Neuron (in vitro differentiated cells): ENCODE measurements around the gene ARMC3.

ENCODE experiments used
- H2AFZ ChIP-seq: one replicate; pipeline ENCODE4 v1.6.1; 2013; ENCODE audit warnings: low read depth, mild to moderate bottlenecking, inconsistent platforms, low read length, moderate library complexity
- H3K27me3 ChIP-seq: one replicate; pipeline ENCODE4 v1.6.1; 2013; ENCODE audit warnings: low read length; ENCODE audit not compliant: insufficient read depth
- H3K36me3 ChIP-seq: one replicate; pipeline ENCODE4 v1.6.1; 2013; ENCODE audit warnings: low read length; ENCODE audit not compliant: insufficient read depth
- H3K4me1 ChIP-seq: one replicate; pipeline ENCODE4 v1.6.1; 2013; ENCODE audit warnings: low read length; ENCODE audit not compliant: insufficient read depth
- H3K4me3 ChIP-seq: 2 replicates; pipeline ENCODE4 v1.5.1; 2013; ENCODE audit warnings: mild to moderate bottlenecking, low read length, moderate library complexity
- H3K9me3 ChIP-seq: one replicate; pipeline ENCODE4 v1.6.1; 2013; ENCODE audit warnings: low read length

Gene ARMC3

GRCh38 chr10:22942437-22942836, 14.6 kb downstream of the ARMC3 start:
- H3K9me3 ChIP-seq, result no peaks in the 10 kb centered on the region

DNA sequence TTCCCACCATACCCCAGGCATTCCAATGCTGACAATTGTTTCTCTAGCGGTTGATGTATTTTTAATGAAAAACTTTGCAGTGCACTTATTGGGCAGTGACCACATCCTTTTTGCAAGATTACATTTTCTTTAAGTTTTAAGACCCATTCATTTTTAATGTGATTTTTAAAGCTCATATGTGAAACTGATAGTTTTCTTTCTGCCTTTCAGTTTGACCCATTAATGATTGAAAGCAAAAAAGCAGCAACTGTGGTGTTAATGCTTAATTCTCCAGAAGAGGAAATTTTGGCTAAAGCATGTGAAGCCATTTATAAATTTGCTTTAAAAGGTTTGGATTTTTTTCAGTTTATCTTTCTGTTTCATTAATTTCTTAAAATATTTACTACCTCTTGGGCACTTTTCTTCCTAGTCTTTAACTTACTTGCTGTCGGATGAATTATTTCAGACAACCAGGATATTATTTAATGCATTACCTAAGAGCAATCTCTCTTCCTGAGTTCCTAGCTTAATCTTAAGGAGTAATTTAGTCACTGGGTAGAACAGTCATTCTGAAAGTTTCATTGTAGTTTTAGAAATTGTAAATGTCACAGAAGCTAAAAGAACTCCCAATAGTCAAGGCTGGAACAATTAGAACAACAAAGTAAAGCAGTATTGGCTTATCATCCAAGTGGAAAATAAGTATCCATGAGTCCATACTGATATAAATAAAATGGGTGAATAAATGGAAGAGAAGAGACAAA, 18.3 kb downstream of the ARMC3 start:
- H3K4me3 ChIP-seq, result no peak overlapping the region
- no peaks in the 10 kb centered on the region for H3K27me3 ChIP-seq
- no peaks in the 10 kb centered on the region for H3K9me3 ChIP-seq
- no peaks in the 10 kb centered on the region for H3K4me1 ChIP-seq
- no peak overlapping the region for H2AFZ ChIP-seq
- no peaks in the 10 kb centered on the region for H3K36me3 ChIP-seq

More at GRCh38 chr10:22942437-22942836, 14.6 kb downstream of the ARMC3 start:
- Histone ChIP-seq H3K36me3 (no peaks in the 10 kb centered on the region), H2AFZ (no peak overlapping the region), H3K4me3 (no peak overlapping the region), H3K4me1 (no peaks in the 10 kb centered on the region), H3K27me3 (no peaks in the 10 kb centered on the region)

DNA sequence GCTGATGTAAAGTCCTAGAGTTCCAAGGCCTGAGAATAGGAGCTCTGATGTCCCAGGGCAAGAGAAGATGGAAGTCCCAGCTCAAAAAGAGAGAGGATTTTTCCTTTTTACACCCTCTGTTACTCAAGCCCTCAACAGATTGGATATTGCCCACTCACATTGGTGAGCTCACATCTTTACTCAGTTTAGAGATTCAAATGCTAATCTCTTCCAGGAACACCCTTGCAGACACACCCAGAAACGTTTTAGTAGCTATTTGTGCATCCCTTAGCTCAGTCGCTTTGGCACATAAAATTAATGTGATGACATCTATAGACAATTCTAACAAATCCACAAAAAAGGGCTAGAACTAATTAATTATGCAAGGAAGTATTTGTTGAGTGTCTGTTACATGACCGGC, 27.1 kb downstream of the ARMC3 start:
- Histone ChIP-seq H3K36me3 (no peaks in the 10 kb centered on the region), H3K27me3 (no peaks in the 10 kb centered on the region), H3K9me3 (peaks cover 2% of the 10 kb centered on the region), H3K4me3 (no peak overlapping the region), H3K4me1 (no peaks in the 10 kb centered on the region), H2AFZ (no peak overlapping the region)

GRCh38 chr10:22958338-22958737, 30.5 kb downstream of the ARMC3 start:
- H2AFZ ChIP-seq, result no peak overlapping the region
- H3K9me3 ChIP-seq, result peaks cover 3% of the 10 kb centered on the region
- H3K4me3 ChIP-seq, result no peak overlapping the region
- no peaks in the 10 kb centered on the region for H3K4me1 ChIP-seq
- no peaks in the 10 kb centered on the region for H3K27me3 ChIP-seq
- H3K36me3 ChIP-seq, result no peaks in the 10 kb centered on the region

- no peaks in the 10 kb centered on the region for H3K27me3 ChIP-seq
- H3K9me3 ChIP-seq, result peaks cover 3% of the 10 kb centered on the region
- no peaks in the 10 kb centered on the region for H3K4me1 ChIP-seq
- H3K4me3 ChIP-seq, result no peak overlapping the region
- no peaks in the 10 kb centered on the region for H3K36me3 ChIP-seq
- no peak overlapping the region for H2AFZ ChIP-seq
Observed at GRCh38 chr10:22959292-22959691, 31.4 kb downstream of the ARMC3 start.

DNA sequence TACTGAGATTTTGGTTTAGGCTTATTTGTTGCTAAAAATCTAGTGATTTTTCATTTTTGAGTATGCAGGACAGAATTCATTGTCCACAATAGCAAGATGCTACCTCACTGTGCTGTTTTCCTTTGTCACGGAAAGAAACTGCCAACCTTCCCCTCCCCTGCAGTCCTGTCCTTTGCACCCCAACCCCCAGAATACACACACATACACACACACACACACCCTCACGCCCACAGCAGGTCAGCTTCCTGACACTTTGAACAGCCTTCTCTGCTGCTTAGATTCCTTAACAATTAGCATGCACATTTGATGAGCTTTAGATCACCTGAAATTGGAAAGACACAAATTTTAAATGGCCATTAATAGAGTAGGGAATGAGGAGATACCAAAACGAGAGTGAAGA, 32.1 kb downstream of the ARMC3 start:
- no peaks in the 10 kb centered on the region for H3K36me3 ChIP-seq
- H3K4me1 ChIP-seq, result no peaks in the 10 kb centered on the region
- no peak overlapping the region for H3K4me3 ChIP-seq
- H3K27me3 ChIP-seq, result no peaks in the 10 kb centered on the region
- no peak overlapping the region for H2AFZ ChIP-seq
- H3K9me3 ChIP-seq, result peaks cover 3% of the 10 kb centered on the region

DNA sequence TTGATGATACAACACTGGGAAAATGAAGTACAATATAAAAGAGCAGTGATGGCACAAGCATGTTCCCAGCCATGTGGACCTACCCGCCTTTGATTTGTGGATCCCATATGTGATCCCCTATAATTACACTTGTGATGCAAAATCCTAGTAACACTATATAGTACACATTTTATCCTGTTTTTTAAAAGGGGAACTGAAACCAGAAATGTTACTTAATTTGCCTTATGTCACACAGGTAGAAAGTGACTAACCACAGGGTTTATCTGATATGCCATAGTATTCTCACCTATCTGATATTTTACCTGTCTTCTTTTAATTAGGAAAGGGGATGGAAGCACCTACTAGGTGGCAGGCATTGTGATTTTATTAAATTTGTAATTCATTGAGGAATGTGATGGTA, 35.0 kb downstream of the ARMC3 start:
- H3K4me3 ChIP-seq, result no peak overlapping the region
- H3K27me3 ChIP-seq, result no peaks in the 10 kb centered on the region
- peaks cover 3% of the 10 kb centered on the region for H3K9me3 ChIP-seq
- no peak overlapping the region for H2AFZ ChIP-seq
- no peaks in the 10 kb centered on the region for H3K36me3 ChIP-seq
- H3K4me1 ChIP-seq, result no peaks in the 10 kb centered on the region

- Histone ChIP-seq H3K4me3 (no peak overlapping the region), H3K27me3 (peaks cover 2% of the 10 kb centered on the region), H3K36me3 (no peaks in the 10 kb centered on the region), H2AFZ (no peak overlapping the region), H3K9me3 (no peaks in the 10 kb centered on the region), H3K4me1 (no peaks in the 10 kb centered on the region)
Observed at GRCh38 chr10:22969704-22970103, 41.9 kb downstream of the ARMC3 start.

- no peaks in the 10 kb centered on the region for H3K9me3 ChIP-seq
- no peak overlapping the region for H3K4me3 ChIP-seq
- H3K27me3 ChIP-seq, result no peaks in the 10 kb centered on the region
- no peak overlapping the region for H2AFZ ChIP-seq
- no peaks in the 10 kb centered on the region for H3K36me3 ChIP-seq
- H3K4me1 ChIP-seq, result no peaks in the 10 kb centered on the region
Observed at GRCh38 chr10:22976534-22976933, 48.7 kb downstream of the ARMC3 start.

GRCh38 chr10:22977751-22978150, 49.9 kb downstream of the ARMC3 start:
- Histone ChIP-seq H2AFZ (no peak overlapping the region), H3K27me3 (no peaks in the 10 kb centered on the region), H3K9me3 (no peaks in the 10 kb centered on the region), H3K36me3 (no peaks in the 10 kb centered on the region), H3K4me3 (no peak overlapping the region), H3K4me1 (no peaks in the 10 kb centered on the region)

DNA sequence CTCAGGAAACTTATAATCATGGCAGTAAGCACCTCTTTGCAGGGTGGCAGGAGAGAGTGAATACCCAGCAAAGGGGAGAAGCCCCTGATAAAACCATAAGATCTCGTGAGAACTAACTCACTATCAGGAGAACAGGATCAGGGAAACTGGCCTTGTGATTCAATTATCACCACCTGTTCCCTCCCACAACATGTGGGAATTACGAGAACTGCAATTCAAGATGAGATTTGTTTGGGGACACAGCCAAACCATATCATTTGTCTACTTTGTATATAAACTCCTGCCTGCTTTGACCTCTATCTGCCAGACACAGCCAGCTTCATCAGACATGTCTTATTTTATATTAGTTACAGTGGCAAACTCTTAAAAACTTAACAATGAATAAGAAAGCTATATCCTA, 50.4 kb downstream of the ARMC3 start:
- no peaks in the 10 kb centered on the region for H3K9me3 ChIP-seq
- no peaks in the 10 kb centered on the region for H3K36me3 ChIP-seq
- no peak overlapping the region for H3K4me3 ChIP-seq
- no peak overlapping the region for H2AFZ ChIP-seq
- no peaks in the 10 kb centered on the region for H3K27me3 ChIP-seq
- H3K4me1 ChIP-seq, result no peaks in the 10 kb centered on the region

DNA sequence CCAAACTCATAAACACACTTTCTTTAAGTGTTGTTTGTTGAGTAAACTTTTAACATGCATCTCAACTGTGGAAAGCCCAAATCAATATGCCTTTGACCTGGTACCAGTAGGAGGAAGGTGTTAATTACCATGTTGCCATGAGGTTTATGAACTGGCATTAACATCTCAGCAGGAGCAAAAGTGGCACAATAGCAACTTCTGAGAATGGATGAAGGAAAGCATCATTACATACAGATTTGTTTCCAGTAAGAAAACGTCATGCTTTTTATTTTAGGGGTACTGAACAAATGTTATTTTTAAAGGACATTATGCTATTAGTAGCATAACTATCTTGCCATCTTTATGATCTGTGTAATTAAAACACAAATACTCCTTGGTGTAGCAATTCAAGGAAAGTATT, 51.1 kb downstream of the ARMC3 start:
- no peaks in the 10 kb centered on the region for H3K27me3 ChIP-seq
- H3K9me3 ChIP-seq, result no peaks in the 10 kb centered on the region
- no peaks in the 10 kb centered on the region for H3K4me1 ChIP-seq
- no peak overlapping the region for H2AFZ ChIP-seq
- H3K4me3 ChIP-seq, result no peak overlapping the region
- no peaks in the 10 kb centered on the region for H3K36me3 ChIP-seq

DNA sequence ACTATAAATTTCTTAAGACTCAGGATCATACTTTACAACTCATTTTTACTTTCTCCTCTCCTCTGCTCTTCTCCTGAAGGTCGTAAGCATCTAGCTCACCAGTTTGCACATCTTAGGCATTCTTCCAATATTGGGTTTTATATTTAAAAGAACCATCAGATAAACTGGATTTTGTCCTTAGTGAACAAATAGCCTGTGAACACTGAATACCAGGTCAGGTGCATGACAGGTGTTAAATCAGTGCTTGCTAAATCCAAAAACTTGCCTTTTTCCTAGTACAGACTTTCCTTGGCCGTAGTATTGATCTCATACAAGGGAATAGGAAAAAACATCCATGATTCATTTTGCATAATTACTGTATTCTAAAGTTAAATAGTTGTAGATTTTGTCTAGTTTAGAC, 53.0 kb downstream of the ARMC3 start:
- no peak overlapping the region for H3K4me3 ChIP-seq
- no peaks in the 10 kb centered on the region for H3K9me3 ChIP-seq
- no peaks in the 10 kb centered on the region for H3K36me3 ChIP-seq
- H3K4me1 ChIP-seq, result no peaks in the 10 kb centered on the region
- no peaks in the 10 kb centered on the region for H3K27me3 ChIP-seq
- no peak overlapping the region for H2AFZ ChIP-seq

DNA sequence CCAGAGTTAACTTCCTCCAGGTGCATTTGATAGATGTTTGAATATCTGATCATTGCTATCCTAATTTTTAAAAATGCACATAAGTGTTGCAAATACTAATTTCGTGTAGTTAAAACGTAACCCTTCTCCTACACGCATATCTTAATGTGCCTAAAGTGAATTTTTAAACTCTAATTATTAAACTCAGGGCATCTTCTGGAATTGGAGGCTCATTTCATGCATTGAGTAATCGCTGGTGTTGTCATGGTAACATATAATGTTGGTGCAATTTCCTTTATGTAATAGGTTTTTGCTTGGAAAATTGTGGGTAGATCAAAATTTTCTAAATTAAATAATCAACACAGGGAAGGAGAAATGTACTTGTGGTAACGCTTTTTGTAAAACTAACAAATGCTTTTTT, 56.2 kb downstream of the ARMC3 start:
- H2AFZ ChIP-seq, result no peak overlapping the region

More for the DNA sequence above, 56.2 kb downstream of the ARMC3 start:
- H3K4me1 ChIP-seq, result no peaks in the 10 kb centered on the region
- no peaks in the 10 kb centered on the region for H3K36me3 ChIP-seq
- H3K4me3 ChIP-seq, result no peak overlapping the region
- no peaks in the 10 kb centered on the region for H3K27me3 ChIP-seq
- no peaks in the 10 kb centered on the region for H3K9me3 ChIP-seq
